Vagina (tissue), 2 donors: ENCODE data around the gene USP38.

Experiments
- CTCF ChIP-seq, 3 experiments: fragments of 450-650 bp in 2 of 3; fragments of 200-600 bp in 1 of 3; sonication (generic) in 1 of 3; IDR thresholded peaks; one replicate each; pipeline ENCODE4 v1.5.1; 2017 to 2019; ENCODE audit warnings: antibody characterized with exemption in 3 of 3, mild to moderate bottlenecking in 2 of 3, moderate library complexity in 2 of 3
- POLR2A ChIP-seq, 2 donors: fragments of 450-650 bp; IDR thresholded peaks; one replicate each; pipeline ENCODE4 v1.6.1; 2017; ENCODE audit warnings: antibody characterized with exemption in 2 of 2, mild to moderate bottlenecking in 2 of 2, moderate library complexity in 2 of 2

DNA sequence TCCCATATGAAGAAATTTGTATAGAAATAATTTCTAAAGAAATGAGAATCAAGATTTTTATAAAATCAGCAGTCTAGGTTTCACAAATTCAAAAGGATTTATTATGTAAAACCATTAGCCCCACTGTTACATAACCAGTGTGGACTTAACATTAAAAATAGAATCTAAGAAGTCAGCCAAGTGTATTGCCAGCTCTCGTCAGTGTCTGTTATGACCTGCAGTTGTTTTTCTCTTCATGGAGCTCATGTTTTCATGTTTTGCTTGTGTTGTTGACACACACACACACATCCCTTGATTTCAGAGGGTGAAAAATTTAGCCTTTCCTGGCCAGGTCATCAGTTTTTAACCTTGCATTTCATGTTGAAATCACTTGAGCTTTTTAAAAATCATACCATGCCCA is 39.5 kb downstream of the USP38 start:
- TF ChIP-seq POLR2A (IDR thresholded peaks at IDR 0.05) (no peak), CTCF (IDR thresholded peaks at IDR 0.05) (no peak)
